ENCODE measurements around the gene KAT6B.

The KAT6B gene

DNA sequence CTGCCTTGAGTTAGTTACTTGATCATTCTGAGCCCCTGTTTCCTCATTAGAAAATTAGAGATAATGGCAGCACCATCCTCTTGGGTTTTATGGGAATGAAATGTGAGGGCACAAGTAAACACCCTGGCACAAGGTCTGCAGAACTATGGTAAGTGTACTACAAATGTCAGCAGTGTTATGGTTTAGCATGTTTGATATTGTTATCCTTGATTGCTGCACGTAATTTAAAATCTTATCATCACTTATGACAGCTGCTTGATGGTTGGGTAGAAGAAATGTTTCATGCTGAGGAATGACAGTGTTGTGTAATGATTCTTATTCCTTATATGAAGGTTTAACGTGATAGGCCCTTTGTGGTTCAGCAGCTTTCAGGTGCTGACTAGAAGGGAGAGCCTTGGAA lies 134.3 kb downstream of the KAT6B start:
- TF ChIP-seq CTCF (IDR thresholded peaks at IDR 0.05; ENCODE audit: low read depth, low read length, missing control alignments) = no peak
- no peak overlapping the region for H3K4me3 ChIP-seq (replicated peaks; ENCODE audit: low read depth, low read length)
- no peak for DNase-seq (ENCODE audit: extremely low read depth, low read depth)

DNA sequence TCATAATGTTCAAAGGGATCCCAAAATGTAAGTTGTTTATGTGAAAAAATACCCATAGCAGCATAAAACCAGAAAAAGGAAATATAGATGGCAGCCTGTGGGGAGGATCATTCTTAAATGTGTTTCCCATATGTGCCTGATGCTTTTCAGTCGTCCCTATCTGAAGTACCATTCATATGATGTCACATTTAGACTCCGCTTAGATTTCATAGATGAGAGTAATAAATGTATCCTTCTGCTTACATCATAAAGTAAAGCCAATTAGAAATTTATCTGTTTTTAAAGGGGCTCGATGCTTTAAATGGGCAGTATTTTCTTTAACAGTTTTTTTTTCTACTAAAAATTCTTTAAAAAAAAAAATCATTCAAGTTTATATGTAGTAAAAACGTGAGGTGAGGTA lies 136.1 kb downstream of the KAT6B start:
- TF ChIP-seq CTCF (IDR thresholded peaks at IDR 0.05; ENCODE audit: low read depth, low read length, missing control alignments) = no peak
- DNase-seq (ENCODE audit: extremely low read depth, low read depth) = peak; percentile 39

GRCh38 chr10:74963549-74963948 lies 137.1 kb downstream of the KAT6B start:
- H3K4me3 ChIP-seq (replicated peaks; ENCODE audit: low read depth, low read length) = no peak overlapping the region
- no peak for DNase-seq (ENCODE audit: extremely low read depth, low read depth)
- no peak for TF ChIP-seq CTCF (IDR thresholded peaks at IDR 0.05; ENCODE audit: low read depth, low read length, missing control alignments)

More for the DNA sequence above, 136.1 kb downstream of the KAT6B start:
- H3K4me3 ChIP-seq (replicated peaks; ENCODE audit: low read depth, low read length) = no peak overlapping the region

DNA sequence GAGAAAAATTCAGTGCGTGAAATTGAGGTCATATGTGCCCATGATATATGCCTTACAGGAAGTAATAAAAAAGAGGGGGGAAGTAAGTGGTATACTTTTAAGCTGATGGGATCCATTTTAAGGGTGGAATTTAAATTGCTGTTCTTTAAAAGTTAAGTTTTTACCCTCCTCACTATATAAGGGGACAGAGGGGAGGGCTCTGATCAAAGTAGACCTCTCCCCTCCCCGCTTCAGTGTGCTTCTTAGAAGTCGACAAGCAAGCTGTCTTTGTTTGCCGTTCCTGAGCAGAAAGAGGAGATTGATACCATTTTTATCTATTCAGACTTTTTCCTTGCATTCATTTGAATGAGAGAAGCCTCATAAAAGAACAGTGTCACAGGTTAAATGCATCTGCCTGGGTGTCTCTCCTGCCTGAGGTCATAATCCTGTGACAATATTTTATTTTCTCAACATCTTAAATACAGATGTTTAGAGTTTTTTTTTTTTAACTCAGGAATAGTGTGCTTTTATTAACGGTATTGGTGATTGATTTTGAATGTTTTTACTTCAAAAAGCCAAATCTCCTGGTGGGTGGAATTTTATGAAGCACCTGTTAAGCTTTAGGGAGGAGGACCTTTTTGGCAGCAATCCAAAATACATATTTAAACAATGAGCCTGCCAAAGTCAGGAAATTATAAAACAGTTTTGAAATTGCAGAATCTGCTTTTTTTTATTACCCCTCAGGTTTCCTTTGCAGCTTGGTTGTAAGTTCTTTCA lies 141.7 kb downstream of the KAT6B start:
- no peak for TF ChIP-seq CTCF (IDR thresholded peaks at IDR 0.05; ENCODE audit: low read depth, low read length, missing control alignments)
- DNase-seq (ENCODE audit: extremely low read depth, low read depth) = no peak
- no peak overlapping the region for H3K4me3 ChIP-seq (replicated peaks; ENCODE audit: low read depth, low read length)

- no peak overlapping the region for H3K4me3 ChIP-seq (replicated peaks; ENCODE audit: low read depth, low read length)
- no peak for TF ChIP-seq CTCF (IDR thresholded peaks at IDR 0.05; ENCODE audit: low read depth, low read length, missing control alignments)
- DNase-seq (ENCODE audit: extremely low read depth, low read depth) = no peak
Measured at GRCh38 chr10:74968667-74969061, 142.3 kb downstream of the KAT6B start.

- DNase-seq (ENCODE audit: extremely low read depth, low read depth) = no peak
- no peak for TF ChIP-seq CTCF (IDR thresholded peaks at IDR 0.05; ENCODE audit: low read depth, low read length, missing control alignments)
- no peak overlapping the region for H3K4me3 ChIP-seq (replicated peaks; ENCODE audit: low read depth, low read length)
Measured at GRCh38 chr10:74969093-74969492, 142.7 kb downstream of the KAT6B start.

DNA sequence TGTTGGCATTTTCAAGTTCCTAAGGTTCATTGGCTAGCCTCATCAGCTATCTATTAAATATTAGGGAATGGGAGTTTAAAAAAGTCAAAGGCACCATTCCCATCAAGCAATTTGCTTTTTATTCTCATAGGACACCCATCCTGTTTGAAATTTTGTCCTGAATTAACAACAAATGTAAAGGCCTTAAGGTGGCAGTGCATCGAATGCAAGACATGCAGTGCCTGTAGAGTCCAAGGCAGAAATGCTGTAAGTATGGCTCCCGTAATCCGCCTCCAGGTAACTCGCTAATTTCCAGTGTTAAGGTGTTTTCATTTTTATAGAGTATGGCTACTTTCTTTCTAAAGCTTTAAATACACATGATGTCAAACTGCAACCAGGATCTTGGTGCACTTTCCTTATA lies 143.1 kb downstream of the KAT6B start:
- no peak overlapping the region for H3K4me3 ChIP-seq (replicated peaks; ENCODE audit: low read depth, low read length)
- TF ChIP-seq CTCF (IDR thresholded peaks at IDR 0.05; ENCODE audit: low read depth, low read length, missing control alignments) = no peak
- DNase-seq (ENCODE audit: extremely low read depth, low read depth) = no peak
